Measurements from ENCODE around the gene MYOCOS.

DNA sequence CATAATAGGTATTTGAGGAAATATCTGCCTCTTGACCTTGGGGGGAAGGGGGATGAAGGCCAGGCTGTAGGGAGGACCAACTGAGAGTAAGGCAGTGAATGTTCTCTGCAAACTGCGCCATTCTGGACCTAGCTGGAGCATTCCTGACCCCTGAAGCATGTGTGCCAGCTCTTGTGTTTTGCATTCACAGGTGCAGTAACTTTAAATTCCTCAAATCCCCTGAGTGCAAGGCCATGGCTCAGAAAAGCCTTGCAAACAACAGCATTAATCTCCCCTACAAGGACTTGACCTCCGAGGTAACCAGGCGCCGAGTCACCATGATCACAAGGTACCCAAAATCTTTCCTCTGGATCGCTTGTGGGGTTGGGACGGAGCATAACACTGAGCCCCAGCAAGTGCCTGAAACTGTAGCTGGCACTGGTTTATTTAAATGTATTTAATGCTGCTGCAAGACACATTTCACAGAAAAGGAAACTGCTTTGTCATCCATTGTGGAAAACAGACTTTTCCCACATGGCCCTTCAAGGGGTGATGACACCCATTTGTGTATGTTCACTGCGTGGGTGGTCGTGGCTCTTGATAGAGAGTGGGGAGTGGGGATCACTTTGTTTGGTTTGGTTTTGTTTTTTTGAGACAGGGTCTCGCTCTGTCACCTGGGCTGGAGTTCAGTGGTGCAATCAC lies 1.7 kb downstream of the MYOCOS start:
- TF ChIP-seq, protein P1, sequence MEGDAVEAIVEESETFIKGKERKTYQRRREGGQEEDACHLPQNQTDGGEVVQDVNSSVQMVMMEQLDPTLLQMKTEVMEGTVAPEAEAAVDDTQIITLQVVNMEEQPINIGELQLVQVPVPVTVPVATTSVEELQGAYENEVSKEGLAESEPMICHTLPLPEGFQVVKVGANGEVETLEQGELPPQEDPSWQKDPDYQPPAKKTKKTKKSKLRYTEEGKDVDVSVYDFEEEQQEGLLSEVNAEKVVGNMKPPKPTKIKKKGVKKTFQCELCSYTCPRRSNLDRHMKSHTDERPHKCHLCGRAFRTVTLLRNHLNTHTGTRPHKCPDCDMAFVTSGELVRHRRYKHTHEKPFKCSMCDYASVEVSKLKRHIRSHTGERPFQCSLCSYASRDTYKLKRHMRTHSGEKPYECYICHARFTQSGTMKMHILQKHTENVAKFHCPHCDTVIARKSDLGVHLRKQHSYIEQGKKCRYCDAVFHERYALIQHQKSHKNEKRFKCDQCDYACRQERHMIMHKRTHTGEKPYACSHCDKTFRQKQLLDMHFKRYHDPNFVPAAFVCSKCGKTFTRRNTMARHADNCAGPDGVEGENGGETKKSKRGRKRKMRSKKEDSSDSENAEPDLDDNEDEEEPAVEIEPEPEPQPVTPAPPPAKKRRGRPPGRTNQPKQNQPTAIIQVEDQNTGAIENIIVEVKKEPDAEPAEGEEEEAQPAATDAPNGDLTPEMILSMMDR (IDR thresholded peaks at IDR 0.05; ENCODE audit: insufficient read depth, low read length), result no peak
- TF ChIP-seq POLR2AphosphoS5 (IDR thresholded peaks at IDR 0.05; ENCODE audit: low read depth), result no peak
- no peak for TF ChIP-seq SPI1 (IDR thresholded peaks at IDR 0.05; ENCODE audit: borderline replicate concordance, low read depth)
